HG03575 (cell line): ENCODE data around the gene PMM1.

ENCODE experiments used
- ATAC-seq: cut with Tn5 transposase; IDR thresholded peaks from one replicate; pipeline ENCODE4 v1.9.1; 2021; ENCODE audit not compliant: unreplicated experiment, insufficient number of reproducible peaks, low FRiP score; ENCODE audit errors: extremely low read depth

PMM1 gene

DNA sequence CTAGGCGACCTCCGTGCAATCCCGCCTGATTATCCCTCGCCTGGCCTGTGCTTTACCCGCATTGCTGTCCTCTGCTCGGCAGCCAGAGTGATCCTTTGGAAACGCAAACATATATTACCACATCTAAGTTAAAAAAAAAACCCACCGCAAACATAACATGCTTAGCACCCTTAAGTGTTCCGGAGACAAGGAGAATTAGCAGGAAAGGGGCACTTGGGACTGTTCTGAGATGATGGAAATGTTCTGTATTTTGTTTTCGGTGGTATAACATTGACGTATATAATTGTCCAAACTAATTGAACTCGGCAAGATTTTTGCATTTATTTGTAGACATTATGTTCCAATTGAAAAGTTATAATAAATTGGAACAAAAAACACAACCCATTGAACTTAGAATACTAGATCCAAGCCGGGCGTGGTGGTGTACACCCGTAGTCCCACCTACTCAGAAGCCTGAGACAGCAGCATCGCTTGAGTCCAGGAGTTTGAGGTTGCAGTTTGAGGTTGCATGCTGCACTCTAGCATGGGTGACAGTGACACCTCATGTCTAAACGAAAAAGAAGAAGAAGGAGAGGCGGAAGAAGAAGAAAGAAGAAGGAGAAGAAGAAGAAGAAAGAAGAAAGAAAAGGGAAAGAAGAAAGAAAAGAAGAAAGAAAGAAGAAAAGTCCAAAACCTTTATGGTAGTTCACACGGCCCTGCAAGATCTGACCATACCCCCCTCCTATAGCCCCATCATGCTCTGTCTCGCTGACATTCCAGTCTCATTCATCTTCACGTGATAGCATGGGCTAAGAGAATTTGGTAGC, 44.8 kb downstream of the PMM1 start:
- ATAC-seq = no peak

DNA sequence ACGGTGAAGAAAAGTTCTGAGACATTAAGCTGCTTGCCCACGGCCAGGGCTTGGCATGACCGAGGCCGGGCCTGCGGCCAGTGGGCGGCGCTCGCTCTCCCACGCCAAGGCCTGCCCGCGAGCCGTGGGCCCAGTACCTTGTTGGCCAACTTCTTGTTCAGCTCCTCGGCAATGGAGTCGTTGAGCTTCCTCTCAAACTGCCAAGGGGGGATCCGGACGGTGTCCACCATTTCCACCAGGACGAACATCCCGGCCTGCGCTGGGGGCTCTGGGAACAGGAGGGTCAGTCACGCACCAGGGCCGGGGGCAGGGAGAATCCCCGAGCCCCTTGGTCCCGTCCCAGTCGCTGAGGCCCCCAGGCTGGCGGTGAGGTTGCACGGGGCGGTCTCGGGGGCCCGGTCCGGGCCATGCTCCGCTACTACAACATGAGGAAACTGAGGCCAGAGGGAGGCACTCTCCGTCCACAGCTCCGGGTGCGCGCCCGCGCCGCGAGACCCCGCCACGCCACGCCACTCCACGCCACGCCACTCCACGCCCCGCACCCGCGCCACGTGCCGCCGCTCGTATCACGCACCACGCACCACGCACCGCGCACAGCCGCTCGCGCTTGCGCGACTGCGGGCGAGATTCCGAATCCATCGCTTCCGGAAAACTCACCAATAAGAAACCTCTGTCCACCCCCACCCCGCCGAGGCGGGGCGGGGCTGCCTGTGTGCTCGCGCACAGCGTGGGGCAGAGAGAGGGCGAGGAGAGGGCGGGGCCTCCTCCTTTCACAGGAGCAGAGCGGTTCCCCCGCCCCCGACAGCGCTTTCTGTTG, 45.6 kb downstream of the PMM1 start, which contains the start of gene POLR3H:
Gene POLR3H, minus strand, starts transcription at position 617 of the 817 bp plus-strand sequence. Its CDS starts 369 bp downstream, at position 248.
- no peak for ATAC-seq

DNA sequence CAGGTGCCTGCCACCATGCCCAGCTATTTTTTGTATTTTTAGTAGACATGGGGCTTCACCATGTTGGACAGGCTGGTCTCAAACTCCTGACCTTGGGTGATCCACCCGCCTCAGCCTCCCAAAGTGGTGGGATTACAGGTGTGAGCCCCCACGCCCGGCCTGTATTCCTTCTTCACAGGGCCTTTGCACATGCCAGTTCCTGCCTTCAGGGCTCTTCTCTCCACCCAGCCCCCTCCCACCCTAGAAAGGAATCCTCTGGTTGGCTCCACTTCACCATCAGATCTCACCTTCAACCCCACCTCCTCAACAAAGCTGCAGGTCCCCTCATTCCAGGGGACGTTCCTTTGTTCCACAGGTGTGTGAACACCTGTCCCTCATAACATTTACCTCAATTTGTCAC, 47.4 kb downstream of the PMM1 start:
- ATAC-seq = no peak

DNA sequence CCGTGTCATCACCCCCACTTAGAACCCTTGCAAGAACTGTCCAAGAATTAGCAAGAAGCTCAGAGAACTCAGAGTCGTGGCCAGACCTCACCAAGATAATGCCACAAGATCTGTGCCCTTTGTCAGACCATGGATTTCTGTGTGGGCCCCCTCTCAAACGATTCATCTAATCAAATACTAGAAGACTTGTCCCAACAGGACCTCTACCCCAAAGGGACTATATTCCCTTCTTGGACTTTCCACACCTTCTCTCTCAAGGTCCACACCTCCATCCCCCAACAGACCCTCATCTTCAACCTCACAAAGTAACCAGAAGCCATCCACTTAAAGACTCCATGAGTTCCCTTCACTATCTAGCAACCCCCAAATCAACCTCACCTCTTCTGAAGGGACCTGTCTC, 48.2 kb downstream of the PMM1 start:
- no peak for ATAC-seq

DNA sequence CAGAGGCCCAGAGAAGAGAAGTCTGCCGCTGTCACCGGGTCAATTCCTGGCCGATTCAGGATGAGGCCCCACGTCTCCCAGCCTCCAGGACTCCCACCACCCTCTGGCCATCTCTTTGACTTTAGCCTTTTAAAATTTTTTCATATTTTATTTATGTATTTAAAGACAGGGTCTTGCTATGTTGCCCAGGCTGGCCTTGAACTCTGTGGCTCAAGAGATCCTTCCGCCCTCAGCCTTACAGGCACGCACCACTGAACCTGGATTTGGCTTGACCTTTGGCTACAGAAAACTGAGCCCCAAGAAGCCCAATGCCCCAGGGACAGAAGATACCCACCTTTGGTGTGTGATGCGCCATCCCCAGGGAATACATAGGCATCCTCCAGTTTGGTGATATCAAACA, 49.3 kb downstream of the PMM1 start:
- ATAC-seq = no peak

DNA sequence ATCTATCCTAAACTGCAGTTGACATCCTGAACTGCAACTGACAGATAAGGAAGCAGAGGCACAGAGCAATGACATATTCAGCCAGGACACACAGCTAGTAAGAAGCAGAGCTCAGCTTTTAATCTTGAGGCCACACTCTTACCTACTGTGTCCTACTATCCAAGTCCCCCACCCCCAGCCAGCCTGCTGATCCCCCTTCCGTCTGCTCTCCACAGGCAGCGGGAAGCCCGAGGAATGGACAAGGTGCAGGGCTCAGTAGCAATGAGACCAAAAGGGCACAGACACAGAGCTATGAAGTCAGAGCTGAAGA, 49.7 kb downstream of the PMM1 start:
- no peak for ATAC-seq

DNA sequence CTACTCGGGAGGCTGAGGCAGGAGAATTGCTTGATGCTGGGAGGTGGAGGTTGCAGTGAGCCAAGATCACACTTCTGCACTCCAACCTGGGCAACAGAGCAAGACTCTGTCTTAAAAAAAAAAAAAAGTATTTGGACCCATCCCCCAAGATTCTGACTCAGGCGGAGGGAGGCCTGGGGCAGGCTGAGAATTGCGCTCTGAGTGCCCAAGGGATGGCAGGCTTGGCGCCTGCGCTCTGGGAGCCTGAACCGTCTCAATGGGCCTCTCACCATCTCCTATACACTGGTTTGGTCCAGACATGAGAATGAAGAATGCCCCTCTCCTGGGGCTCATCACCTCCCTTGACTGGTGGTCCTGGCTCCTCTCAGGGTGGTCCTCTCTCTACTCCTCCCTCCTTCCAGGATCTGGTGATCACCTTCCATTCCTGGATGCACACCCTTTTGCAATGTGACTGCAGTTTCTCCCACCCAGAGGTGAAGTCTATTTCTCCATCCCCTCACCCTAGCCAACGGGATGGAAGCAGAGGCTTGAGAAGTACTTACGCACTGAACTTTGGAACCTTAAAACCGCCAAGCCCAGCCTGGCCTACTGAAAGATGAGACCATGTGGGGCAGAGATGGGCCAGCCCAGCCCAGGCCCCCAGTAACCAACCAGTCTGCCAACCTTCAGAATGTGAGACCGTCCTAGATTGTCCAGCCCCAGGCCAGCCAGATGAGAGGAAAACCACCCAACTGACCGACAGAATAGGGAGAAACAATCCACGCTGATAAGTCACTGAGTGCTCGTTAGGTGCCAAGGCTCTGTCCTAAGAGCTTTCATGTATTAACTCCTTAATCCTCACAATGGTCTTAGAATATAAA, 50.3 kb downstream of the PMM1 start:
- ATAC-seq = no peak

DNA sequence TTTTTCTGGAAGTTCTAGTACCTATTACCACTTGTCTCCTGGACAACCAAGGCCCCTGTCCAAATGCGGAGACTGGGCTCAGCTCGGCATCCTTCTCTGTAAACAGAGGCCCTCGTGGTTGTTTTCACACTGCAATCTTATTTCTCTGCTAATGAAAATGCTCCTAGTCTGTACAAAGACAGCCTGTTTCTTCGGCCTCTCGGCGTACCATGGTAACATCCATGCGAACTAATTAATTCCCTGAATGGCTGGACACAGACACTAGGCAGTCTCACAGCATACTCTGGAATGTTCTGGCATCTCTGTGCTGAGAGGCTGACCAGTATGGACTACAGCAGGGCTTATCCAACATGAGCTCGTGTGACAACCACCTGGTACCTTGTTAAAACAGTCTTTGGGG, 51.1 kb downstream of the PMM1 start:
- ATAC-seq = no peak

DNA sequence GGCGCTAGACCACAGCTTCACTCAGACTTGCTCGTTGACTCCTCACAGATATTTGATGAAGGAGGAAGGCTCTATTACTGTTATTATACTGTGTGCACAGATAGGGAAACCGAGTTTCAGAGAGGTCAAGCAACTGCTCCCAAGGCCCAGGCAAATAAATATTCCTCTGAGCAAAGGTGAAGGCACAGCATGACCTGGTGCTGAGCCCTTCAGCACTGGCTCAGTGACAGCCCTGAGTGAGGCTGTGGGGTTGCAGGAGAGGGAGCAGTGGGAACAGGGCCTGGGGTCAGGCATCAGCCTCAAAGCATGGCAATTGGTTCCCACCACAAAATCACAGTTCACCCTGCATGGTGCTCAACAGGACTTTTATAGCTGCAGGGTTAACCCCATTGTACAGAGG, 52.4 kb downstream of the PMM1 start:
- no peak for ATAC-seq

DNA sequence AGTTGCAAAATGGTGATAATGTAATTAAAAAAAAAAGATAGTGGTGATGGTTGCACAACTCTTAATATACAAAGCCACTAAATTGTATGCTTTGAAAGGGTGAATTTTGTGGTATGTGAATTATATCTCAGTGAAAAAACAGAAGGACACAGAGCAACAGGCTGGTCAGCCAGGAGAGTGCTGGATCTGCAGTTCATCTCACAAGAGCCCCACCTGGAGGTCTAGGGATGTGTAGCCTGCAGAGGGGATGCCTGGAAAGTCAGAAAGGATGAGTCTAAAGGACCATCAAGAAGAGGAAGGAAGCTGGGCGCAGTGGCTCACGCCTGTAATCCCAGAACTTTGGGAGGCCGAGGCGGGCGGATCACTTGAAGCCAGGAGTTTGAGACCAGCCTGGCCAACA, 54.4 kb downstream of the PMM1 start:
- no peak for ATAC-seq

DNA sequence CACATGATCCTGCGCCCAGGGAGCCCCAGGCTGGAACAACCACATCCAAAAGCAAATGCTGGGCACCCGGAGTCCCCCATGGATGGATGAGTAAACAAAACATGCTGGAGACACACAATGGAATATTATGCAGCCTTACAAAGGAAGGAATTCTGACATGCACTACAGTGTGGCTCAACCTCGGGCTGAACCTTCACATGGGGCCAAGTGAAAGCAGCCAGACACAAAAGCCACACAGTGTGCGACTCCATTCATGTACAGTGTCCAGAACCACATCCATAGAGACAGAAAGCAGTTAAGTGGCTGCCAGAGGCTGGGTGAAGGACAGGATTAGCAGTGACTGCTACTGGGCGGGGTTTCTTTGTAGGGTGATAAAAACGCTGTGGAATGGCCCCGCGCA, 55.4 kb downstream of the PMM1 start:
- no peak for ATAC-seq

DNA sequence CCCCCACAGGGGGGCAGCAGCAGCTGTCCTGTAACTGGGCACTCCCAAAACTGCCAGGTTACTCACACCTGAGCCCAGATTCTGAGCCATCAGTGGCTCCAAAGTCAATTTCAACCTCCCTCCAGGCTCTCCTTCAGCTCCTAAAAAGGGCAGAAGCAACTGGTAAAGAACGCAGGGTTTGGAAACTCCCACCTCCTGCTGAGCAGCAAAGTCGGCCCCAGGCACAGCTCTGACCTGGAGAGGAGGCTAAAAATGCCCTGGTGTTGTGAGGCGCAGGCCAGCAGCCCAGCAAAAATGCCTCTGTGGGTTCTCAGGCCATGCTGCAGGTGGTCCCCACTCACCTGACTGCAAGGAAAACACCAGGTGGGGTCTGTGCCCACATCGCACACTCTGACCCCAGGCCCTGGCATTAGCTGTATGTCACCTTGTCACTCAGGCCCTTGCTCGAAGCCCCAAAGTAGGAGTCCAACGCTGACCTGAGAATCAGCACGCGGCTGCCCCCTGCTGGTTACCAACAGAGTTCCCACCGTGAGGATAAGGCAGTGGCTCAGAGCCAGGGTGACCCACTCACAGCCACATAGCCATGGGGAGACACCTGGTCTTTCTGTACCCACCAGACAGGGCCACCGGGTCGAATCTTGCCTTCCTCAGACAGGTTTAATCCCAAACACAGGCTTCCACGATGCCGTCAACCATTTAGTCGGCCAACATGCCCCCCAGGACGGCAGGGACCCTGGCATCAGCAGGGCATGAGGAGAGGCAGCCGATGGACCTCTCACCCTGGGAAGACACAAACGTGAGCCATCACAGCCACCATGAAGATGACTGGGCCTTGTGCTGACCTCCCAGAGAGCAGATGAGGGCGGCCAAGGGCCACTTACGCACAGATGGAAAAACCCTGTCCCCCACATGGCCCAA, 56.5 kb downstream of the PMM1 start:
- no peak for ATAC-seq

DNA sequence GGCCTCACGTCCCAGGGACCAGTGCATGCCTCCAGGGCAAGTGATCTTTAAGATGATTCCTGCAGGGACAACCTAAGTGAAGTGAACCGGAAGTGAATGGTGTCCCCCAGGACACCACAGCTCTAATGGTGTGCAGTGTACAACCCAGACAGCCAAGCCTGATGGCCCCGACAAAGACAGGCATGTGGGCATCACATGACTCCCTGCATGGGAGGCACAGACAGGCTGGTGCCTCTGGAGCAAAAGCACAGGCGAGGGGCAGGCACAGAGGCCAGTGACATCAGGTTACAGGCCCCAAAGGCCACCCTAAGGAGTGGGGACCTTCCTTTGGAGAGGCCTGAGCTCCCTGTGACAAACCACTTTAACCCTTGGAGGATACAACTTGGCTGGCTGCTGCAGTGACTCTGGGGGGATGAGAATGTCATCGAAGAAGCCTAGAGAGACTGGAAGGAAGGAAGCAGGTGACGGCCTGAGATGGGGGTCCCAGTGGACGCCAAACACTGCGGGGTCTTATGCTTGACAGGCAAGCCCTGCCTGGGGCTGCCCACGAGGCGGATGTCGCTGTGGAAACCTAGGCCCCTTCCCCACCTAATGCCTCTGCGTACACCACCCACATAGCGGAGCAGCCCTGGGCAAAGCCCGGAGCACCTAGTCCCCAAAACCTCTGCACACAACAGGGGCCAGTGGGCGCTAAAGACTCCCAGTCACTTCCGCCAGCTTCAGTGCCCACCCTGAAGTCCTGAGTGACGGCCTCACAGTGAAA, 57.7 kb downstream of the PMM1 start:
- ATAC-seq = no peak

DNA sequence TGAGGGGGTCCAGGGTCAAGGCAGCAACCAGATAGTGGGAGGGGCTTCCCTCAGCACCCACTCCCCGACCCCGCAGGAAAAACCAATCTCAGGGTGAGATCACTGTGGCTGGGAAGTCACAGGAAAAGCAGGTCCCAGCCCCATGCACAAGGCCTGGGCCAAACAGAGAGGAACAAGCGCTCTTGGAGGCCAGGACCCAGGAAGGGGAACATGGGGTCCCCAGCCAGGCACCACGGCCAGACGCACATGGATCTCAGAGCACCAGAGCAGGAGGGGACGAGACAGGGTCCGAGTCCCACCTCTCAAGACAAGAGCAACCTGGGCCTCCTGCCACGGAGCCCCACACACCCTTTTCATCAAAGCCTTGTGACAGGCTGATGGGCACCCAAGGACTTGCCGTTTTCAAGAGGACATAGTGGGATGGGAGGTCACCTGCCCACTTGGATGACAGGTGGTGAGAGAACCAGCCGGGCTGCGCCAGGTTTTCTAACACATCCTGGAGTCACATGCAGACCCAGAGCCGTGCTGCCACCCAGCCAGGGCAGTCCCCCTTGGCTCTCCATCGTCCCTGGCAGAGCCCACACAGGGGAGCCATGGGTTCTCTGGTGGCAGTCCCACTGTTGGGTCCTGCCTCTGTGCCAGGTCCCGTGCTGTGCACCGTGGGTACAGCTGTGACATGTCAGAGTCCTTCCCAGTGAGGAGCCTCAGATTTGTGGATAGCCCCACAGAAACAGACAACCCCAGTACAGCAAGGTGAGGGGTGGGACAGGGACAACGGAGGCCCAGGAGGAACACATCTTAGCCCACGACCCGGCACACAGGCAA, 58.5 kb downstream of the PMM1 start:
- ATAC-seq = no peak

DNA sequence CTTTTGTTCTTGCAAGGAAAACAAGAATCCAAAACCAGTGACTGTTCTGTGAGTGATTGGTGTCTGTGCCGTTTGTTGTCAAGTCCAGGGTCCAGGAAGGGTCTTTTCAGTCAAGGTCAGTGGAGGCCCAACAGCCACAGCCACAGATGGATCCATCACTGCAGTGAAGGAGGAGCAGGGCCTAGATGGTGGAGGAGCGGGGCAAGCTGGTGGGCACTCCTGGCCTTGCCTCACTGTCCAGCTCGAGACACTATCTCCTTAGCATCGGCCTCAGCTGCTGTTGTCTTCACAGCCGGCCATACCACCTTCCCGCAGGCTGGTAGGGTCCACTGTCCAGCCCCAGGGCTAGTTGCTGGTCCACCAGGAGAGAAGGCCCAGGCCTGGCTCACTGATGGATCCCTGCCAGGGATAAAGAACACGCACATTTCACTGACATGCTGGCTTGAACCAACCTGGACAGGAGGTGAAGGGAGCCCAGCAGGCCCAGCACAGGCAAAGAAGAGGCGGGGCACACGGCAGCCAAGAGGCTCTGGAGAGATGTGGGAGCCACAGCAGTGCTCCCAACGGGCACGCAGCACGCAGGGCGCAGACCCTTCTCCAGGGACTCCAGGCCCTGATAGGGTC, 60.6 kb downstream of the PMM1 start:
- no peak for ATAC-seq

DNA sequence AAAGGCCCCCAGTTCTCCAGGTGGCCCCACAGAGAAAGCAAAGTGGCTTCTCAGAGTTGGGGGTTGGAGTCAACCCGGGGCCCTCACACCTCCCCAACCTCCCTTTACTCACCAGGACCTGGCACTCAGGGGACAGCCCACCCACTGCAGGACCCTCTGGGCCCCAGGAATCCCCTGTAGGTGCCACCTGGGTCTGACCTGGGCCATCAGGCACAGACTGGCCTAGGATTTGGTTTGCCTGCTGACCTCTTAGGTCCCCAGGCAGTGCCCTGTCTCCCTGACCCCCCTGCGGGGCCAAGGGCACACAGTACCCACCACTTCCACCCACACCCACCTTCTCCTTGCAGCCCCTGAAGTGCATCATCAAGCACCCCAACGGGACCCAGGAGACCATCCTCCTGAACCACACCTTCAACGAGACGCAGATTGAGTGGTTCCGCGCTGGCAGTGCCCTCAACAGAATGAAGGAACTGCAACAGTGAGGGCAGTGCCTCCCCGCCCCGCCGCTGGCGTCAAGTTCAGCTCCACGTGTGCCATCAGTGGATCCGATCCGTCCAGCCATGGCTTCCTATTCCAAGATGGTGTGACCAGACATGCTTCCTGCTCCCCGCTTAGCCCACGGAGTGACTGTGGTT, 61.4 kb downstream of the PMM1 start:
- ATAC-seq = no peak
